NCI-H1694 treated with DMSO at 0.1 percent for 48 hours (cell line): Measurements from ENCODE around the gene TMEM179.

Experiments used
- DNase-seq: peaks from one replicate; lab custom pipeline; 2025; lab: John Stamatoyannopoulos, UW

Gene TMEM179

DNA sequence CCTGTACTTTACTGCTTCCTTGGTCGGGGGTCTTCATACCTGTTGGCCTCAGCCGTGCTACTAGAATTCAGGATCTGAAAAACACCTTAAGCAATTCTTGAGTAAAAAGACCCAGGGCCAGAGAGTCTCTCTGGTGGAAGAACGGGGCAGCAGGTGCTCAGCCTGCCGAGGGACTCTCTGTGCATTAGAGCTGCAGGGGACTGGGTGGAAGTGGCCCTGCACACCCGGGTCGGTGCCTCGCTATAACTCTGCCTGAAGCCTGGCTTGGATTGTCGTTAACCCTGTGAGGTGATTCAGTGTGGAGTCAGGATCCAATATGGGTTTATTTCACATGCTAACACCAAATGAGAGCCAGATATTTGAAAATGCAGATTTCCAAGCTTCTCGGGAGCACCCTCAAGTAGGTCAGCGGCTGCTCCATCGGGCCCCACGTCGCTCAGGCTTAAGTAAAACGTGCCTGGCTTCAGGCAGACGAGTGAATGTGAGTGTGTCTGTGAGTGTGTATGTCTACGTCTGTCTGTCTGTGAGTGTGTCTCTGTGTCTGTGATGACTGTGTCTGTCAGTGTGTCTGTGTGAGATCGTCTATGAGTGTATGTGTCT is 60.1 kb downstream of the TMEM179 start:
- no peak for DNase-seq

DNA sequence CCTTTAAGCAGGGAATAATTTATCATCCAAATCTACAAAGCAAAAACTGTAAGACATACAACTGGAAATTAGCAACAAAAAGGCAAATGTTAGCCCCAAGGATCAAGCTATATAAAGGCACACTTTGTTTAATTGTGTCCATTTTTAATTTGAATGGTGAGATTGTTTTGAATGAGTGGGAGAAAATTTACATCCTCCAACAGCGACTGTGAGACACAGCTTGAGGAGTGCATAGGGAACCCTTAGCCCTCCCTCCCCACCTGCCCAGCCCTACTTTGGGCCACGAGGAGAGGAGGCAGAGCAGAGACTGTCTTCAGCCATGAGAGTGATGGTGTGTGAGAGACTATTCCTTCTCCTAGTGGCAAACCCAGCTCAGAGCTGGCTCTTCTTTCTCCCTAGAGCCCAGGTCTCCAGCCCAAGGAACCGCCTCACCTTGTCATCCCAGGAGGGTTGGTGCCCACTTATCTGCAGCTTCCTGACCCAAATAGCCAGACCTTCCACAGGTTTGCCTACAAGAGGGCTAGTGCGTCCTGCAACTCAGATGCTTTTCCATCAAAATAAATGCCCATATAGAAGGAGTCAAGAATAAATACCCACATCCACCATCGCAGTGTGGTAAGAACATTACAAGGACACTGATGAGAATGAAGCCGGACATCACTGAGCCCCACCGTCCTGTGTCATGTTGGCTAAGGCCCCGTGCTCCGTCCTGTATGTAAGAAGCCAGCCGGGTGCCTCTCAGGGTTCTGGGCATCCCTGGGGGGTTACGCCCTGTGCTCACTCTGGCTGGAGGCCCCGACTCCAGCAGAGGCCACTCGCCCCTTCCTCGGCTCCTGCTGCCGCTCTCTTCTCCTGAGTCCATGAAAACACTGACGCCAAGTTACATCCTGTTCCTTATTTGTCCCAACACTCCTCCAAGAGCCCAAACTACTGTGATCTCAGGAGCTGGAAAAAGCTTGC is 61.4 kb downstream of the TMEM179 start:
- no peak for DNase-seq

DNA sequence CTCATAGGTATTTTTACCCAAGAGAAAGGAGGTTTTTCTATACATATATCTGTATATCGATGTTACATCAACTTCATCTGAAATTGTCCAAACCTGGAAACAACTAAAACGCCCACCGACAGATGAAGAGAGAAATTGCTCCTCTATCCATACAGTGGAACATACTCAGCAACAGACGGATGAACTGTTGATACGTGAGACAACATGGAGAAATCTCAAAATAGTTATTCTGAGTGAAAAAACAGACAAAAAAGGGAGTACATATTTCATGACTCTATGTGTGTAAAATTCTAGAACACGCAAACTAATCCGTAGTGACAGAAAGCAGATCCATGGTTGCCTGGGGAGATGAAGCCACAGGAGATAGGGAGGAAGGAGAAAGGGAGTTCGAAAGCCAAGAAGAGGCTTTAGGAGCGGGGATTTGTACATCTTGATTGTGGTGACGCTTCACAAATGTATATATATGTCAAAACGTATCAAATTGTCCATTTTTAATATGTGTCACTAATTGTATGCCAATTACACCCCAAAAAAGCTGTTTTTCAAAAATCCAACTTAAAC is 62.6 kb downstream of the TMEM179 start:
- no peak for DNase-seq
